ENCODE measurements around the gene RTN1.

RTN1 gene

GRCh38 chr14:59846595-59846994 is 24.0 kb downstream of the RTN1 start:
- no peaks in the 10 kb centered on the region for H3K79me2 ChIP-seq
- no peak overlapping the region for H3K4me2 ChIP-seq (ENCODE audit: low read length)
- H3K4me3 ChIP-seq (ENCODE audit: low read depth, low read length) = no peak overlapping the region
- peaks cover 2% of the 10 kb centered on the region for H3K4me1 ChIP-seq
- H3K27me3 ChIP-seq (ENCODE audit: control insufficient read depth, insufficient read depth, low read length) = no peaks in the 10 kb centered on the region
- H3K9ac ChIP-seq = no peak overlapping the region
- no peak overlapping the region for H3K27ac ChIP-seq
- no peak for TF ChIP-seq CTCF (IDR thresholded peaks at IDR 0.05)
- no peak overlapping the region for H2AFZ ChIP-seq
- H3K9me3 ChIP-seq (ENCODE audit: control insufficient read depth, low read length) = no peaks in the 10 kb centered on the region
- no peaks in the 10 kb centered on the region for H3K36me3 ChIP-seq (ENCODE audit: control insufficient read depth, insufficient read depth, low read length)

GRCh38 chr14:59845245-59845644 is 25.3 kb downstream of the RTN1 start:
- no peaks in the 10 kb centered on the region for H3K27me3 ChIP-seq (ENCODE audit: control insufficient read depth, insufficient read depth, low read length)
- no peak overlapping the region for H3K4me3 ChIP-seq (ENCODE audit: low read depth, low read length)
- H3K4me1 ChIP-seq = peaks cover 2% of the 10 kb centered on the region
- H3K9me3 ChIP-seq (ENCODE audit: control insufficient read depth, low read length) = no peaks in the 10 kb centered on the region
- no peak overlapping the region for H3K27ac ChIP-seq
- H3K79me2 ChIP-seq = no peaks in the 10 kb centered on the region
- no peak for TF ChIP-seq CTCF (IDR thresholded peaks at IDR 0.05)
- no peak overlapping the region for H2AFZ ChIP-seq
- no peak overlapping the region for H3K4me2 ChIP-seq (ENCODE audit: low read length)
- H3K9ac ChIP-seq = no peak overlapping the region
- no peaks in the 10 kb centered on the region for H3K36me3 ChIP-seq (ENCODE audit: control insufficient read depth, insufficient read depth, low read length)

- no peaks in the 10 kb centered on the region for H3K27me3 ChIP-seq (ENCODE audit: control insufficient read depth, insufficient read depth, low read length)
- no peaks in the 10 kb centered on the region for H3K4me1 ChIP-seq
- H3K4me3 ChIP-seq (ENCODE audit: low read depth, low read length) = no peak overlapping the region
- H3K4me2 ChIP-seq (ENCODE audit: low read length) = no peak overlapping the region
- no peak overlapping the region for H2AFZ ChIP-seq
- TF ChIP-seq CTCF (IDR thresholded peaks at IDR 0.05) = no peak
- H3K79me2 ChIP-seq = no peaks in the 10 kb centered on the region
- no peak overlapping the region for H3K9ac ChIP-seq
- no peaks in the 10 kb centered on the region for H3K36me3 ChIP-seq (ENCODE audit: control insufficient read depth, insufficient read depth, low read length)
- no peak overlapping the region for H3K27ac ChIP-seq
- no peaks in the 10 kb centered on the region for H3K9me3 ChIP-seq (ENCODE audit: control insufficient read depth, low read length)
Observed at GRCh38 chr14:59844186-59844812, 26.3 kb downstream of the RTN1 start.

- H3K79me2 ChIP-seq = no peaks in the 10 kb centered on the region
- H3K27ac ChIP-seq = no peak overlapping the region
- no peak overlapping the region for H3K4me2 ChIP-seq (ENCODE audit: low read length)
- no peaks in the 10 kb centered on the region for H3K27me3 ChIP-seq (ENCODE audit: control insufficient read depth, insufficient read depth, low read length)
- H3K36me3 ChIP-seq (ENCODE audit: control insufficient read depth, insufficient read depth, low read length) = no peaks in the 10 kb centered on the region
- no peaks in the 10 kb centered on the region for H3K9me3 ChIP-seq (ENCODE audit: control insufficient read depth, low read length)
- no peaks in the 10 kb centered on the region for H3K4me1 ChIP-seq
- no peak overlapping the region for H3K4me3 ChIP-seq (ENCODE audit: low read depth, low read length)
- no peak for TF ChIP-seq CTCF (IDR thresholded peaks at IDR 0.05)
- H3K9ac ChIP-seq = no peak overlapping the region
- H2AFZ ChIP-seq = no peak overlapping the region
Observed at GRCh38 chr14:59836116-59836515, 34.5 kb downstream of the RTN1 start.

GRCh38 chr14:59832653-59833294 is 37.8 kb downstream of the RTN1 start:
- H3K27ac ChIP-seq = no peak overlapping the region
- H3K4me3 ChIP-seq (ENCODE audit: low read depth, low read length) = no peak overlapping the region
- H3K27me3 ChIP-seq (ENCODE audit: control insufficient read depth, insufficient read depth, low read length) = no peaks in the 10 kb centered on the region
- H3K9ac ChIP-seq = no peak overlapping the region
- no peaks in the 10 kb centered on the region for H3K36me3 ChIP-seq (ENCODE audit: control insufficient read depth, insufficient read depth, low read length)
- H3K9me3 ChIP-seq (ENCODE audit: control insufficient read depth, low read length) = no peaks in the 10 kb centered on the region
- peaks cover 2% of the 10 kb centered on the region for H3K79me2 ChIP-seq
- H3K4me1 ChIP-seq = peaks cover 12% of the 10 kb centered on the region
- no peak overlapping the region for H2AFZ ChIP-seq
- TF ChIP-seq CTCF (IDR thresholded peaks at IDR 0.05) = no peak
- no peak overlapping the region for H3K4me2 ChIP-seq (ENCODE audit: low read length)
